DND-41 (cell line): ENCODE measurements around the gene KLHL1.

Experiments used
- ATAC-seq: fragments of 200-7000 bp; cut with Tn5 transposase; 3 replicates; pipeline ENCODE4 v1.9.1; 2021; ENCODE audit warnings: low read depth; ENCODE audit not compliant: insufficient read depth
- DNase-seq: peaks from one replicate; pipeline ENCODE4 v3.0.0-alpha.2; 2020
- H2AFZ ChIP-seq: 2 replicates; pipeline ENCODE4 v1.6.0; 2012; ENCODE audit warnings: low read depth, low read length
- H3K27ac ChIP-seq: 2 replicates; pipeline ENCODE4 v1.5.1; 2012; ENCODE audit warnings: low read length, inconsistent platforms
- H3K27me3 ChIP-seq: fragments of 200-600 bp; sonication (generic); 2 replicates; pipeline ENCODE4 v1.6.0; 2012; ENCODE audit warnings: low read length, mild to moderate bottlenecking, inconsistent platforms; ENCODE audit not compliant: insufficient read depth, poor library complexity
- H3K36me3 ChIP-seq: 2 replicates; pipeline ENCODE4 v1.5.1; 2012; ENCODE audit warnings: low read length, inconsistent platforms; ENCODE audit not compliant: insufficient read depth
- H3K4me1 ChIP-seq: 2 replicates; pipeline ENCODE4 v1.5.1; 2012; ENCODE audit warnings: mild to moderate bottlenecking, low read length; ENCODE audit not compliant: insufficient read depth
- H3K4me2 ChIP-seq: 2 replicates; pipeline ENCODE4 v1.6.0; 2012; ENCODE audit warnings: mild to moderate bottlenecking, moderate library complexity, low read length, inconsistent platforms; ENCODE audit not compliant: insufficient read depth
- H3K4me3 ChIP-seq, 2 experiments: fragments of 200-600 bp in 1 of 2; shearing (Covaris generic) in 1 of 2; 2 replicates each; pipeline ENCODE4 v1.5.1; 2012 to 2016; ENCODE audit warnings: inconsistent platforms in 2 of 2, low read length in 2 of 2, mild to moderate bottlenecking in 2 of 2, low read depth in 1 of 2, moderate library complexity in 1 of 2
- H3K79me2 ChIP-seq: 2 replicates; pipeline ENCODE4 v1.6.0; 2012; ENCODE audit warnings: low read length, inconsistent platforms; ENCODE audit not compliant: insufficient read depth
- H3K9ac ChIP-seq: 2 replicates; pipeline ENCODE4 v1.6.0; 2012; ENCODE audit warnings: low read depth, mild to moderate bottlenecking, inconsistent platforms, low read length, moderate library complexity
- H3K9me3 ChIP-seq: 2 replicates; pipeline ENCODE4 v1.5.1; 2012; ENCODE audit warnings: low read length, moderate library complexity, mild to moderate bottlenecking, inconsistent platforms; ENCODE audit not compliant: insufficient read depth, severe bottlenecking
- H4K20me1 ChIP-seq: 2 replicates; pipeline ENCODE4 v1.6.0; 2012; ENCODE audit warnings: low read length; ENCODE audit not compliant: insufficient read depth
- EZH2 ChIP-seq: IDR thresholded peaks from 3 replicates; pipeline ENCODE4 v1.6.1; 2012; ENCODE audit warnings: borderline replicate concordance, low read depth, mild to moderate bottlenecking, moderate library complexity, low read length, inconsistent platforms; ENCODE audit not compliant: severe bottlenecking
- TF ChIP-seq, protein P1 (sequence below): IDR thresholded peaks from 2 replicates; pipeline ENCODE4 v1.5.1; 2012; ENCODE audit warnings: borderline replicate concordance, low read length, moderate library complexity, mild to moderate bottlenecking; ENCODE audit not compliant: poor library complexity, severe bottlenecking; ENCODE audit errors: extremely low read depth

KLHL1 gene

DNA sequence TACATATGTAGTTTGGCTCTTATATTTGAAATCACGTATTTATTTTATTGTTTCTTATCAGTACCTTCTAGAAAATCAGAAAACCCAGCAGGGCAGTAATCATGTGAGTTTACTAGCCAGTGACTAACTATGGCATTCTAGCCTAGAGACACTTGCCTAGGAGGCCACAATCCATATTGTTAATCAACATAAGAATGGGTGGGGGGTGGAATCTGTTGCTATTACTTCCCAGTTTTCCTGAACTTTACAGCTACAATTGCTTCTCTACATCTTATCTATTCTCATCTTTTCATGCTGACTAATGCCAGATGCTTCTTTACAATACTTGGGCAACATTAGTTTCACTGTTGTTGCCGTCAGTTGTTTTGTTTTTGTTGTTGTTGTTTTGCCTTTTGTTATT is 19.3 kb downstream of the KLHL1 start:
- Histone ChIP-seq H4K20me1 (no peaks in the 10 kb centered on the region), H3K9ac (no peak overlapping the region), H3K36me3 (no peaks in the 10 kb centered on the region), H3K27me3 (no peaks in the 10 kb centered on the region), H3K4me1 (no peaks in the 10 kb centered on the region), H3K4me2 (no peak overlapping the region), H3K79me2 (no peaks in the 10 kb centered on the region), H2AFZ (no peak overlapping the region), H3K27ac (no peak overlapping the region), H3K9me3 (no peaks in the 10 kb centered on the region), H3K4me3 (no peak overlapping the region)
- TF ChIP-seq EZH2: no peak
- TF ChIP-seq, protein P1, sequence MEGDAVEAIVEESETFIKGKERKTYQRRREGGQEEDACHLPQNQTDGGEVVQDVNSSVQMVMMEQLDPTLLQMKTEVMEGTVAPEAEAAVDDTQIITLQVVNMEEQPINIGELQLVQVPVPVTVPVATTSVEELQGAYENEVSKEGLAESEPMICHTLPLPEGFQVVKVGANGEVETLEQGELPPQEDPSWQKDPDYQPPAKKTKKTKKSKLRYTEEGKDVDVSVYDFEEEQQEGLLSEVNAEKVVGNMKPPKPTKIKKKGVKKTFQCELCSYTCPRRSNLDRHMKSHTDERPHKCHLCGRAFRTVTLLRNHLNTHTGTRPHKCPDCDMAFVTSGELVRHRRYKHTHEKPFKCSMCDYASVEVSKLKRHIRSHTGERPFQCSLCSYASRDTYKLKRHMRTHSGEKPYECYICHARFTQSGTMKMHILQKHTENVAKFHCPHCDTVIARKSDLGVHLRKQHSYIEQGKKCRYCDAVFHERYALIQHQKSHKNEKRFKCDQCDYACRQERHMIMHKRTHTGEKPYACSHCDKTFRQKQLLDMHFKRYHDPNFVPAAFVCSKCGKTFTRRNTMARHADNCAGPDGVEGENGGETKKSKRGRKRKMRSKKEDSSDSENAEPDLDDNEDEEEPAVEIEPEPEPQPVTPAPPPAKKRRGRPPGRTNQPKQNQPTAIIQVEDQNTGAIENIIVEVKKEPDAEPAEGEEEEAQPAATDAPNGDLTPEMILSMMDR: no peak
- ATAC-seq (no peak), DNase-seq (no peak)

DNA sequence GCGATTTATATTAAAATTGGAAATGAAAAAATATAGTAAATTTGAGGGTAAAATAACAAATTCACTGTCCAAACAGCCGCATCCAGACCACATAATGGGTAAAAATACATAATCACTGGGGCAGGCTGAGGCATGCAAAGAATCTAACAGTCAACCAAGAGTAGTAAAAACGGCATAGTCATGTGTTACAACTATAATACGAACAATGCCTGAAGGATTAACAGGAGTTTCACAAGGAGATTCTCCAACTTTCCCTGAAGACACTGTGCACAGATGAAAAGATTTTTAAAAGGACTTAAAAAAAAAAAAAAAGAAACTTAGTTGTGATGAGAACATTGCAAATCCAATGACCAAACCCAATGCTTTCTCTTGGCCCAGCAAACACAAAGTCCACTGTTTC is 21.0 kb downstream of the KLHL1 start:
- Histone ChIP-seq H3K9me3 (no peaks in the 10 kb centered on the region), H3K36me3 (no peaks in the 10 kb centered on the region), H3K9ac (no peak overlapping the region), H3K27ac (no peak overlapping the region), H3K27me3 (no peaks in the 10 kb centered on the region), H3K79me2 (no peaks in the 10 kb centered on the region), H3K4me1 (no peaks in the 10 kb centered on the region), H3K4me2 (no peak overlapping the region), H4K20me1 (no peaks in the 10 kb centered on the region), H3K4me3 (no peak overlapping the region), H2AFZ (no peak overlapping the region)
- DNase-seq (no peak), ATAC-seq (no peak)
- TF ChIP-seq EZH2: no peak

DNA sequence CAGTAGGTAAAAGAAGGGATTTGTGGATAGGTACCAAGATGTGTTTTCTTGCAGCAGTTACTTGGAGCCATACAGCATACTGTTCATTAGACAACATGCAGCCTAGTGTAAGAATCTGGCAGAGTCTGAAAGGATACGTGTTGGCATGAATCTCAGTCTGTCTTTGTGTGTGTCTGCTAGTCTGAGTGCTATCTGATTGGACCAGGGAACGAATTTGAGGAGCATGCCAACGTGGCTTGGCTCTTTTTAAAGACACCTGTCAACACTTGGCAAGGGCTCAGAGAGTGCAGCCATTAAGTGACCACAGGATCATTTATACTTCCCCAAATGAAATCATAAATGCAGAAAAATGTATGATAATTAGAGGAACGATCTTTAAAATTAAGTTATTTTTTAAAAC is 28.2 kb downstream of the KLHL1 start:
- Histone ChIP-seq H2AFZ (no peak overlapping the region), H3K79me2 (no peaks in the 10 kb centered on the region), H3K27me3 (no peaks in the 10 kb centered on the region), H3K9me3 (no peaks in the 10 kb centered on the region), H3K4me2 (no peak overlapping the region), H3K4me3 (no peak overlapping the region), H4K20me1 (no peaks in the 10 kb centered on the region), H3K9ac (no peak overlapping the region), H3K4me1 (no peaks in the 10 kb centered on the region), H3K27ac (no peak overlapping the region), H3K36me3 (no peaks in the 10 kb centered on the region)
- ATAC-seq (no peak), DNase-seq (no peak)
- TF ChIP-seq, protein P1: no peak
- TF ChIP-seq EZH2: no peak

DNA sequence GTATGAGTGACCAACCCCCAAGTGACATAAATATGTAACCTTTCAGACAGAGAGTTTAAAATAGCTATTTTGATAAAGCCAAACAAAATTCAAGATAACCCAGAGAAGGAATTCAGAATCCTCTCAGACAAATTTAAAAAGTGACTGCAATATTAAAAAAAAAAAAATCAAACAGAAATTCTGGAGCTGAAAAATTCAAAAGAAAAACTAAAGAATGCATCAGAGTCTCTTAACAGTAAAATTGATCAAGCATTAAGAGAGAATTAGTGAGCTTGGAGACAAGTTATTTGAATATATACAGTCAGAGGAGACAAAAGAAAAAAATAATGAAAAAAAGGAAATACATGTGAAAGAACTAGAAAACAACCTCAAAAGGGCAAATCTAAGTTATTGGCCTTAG is 53.7 kb downstream of the KLHL1 start:
- H3K4me1 ChIP-seq: no peaks in the 10 kb centered on the region
- ATAC-seq (no peak), DNase-seq (no peak)
- no peaks in the 10 kb centered on the region for H3K79me2 ChIP-seq
- no peak overlapping the region for H3K9ac ChIP-seq
- no peak overlapping the region for H3K4me3 ChIP-seq
- H3K36me3 ChIP-seq: no peaks in the 10 kb centered on the region
- H2AFZ ChIP-seq: no peak overlapping the region
- TF ChIP-seq, protein P1: no peak
- no peak for TF ChIP-seq EZH2
- H3K4me2 ChIP-seq: no peak overlapping the region
- H3K27me3 ChIP-seq: no peaks in the 10 kb centered on the region
- H4K20me1 ChIP-seq: no peaks in the 10 kb centered on the region
- no peaks in the 10 kb centered on the region for H3K9me3 ChIP-seq
- no peak overlapping the region for H3K27ac ChIP-seq
